CD14-positive monocyte (primary cell): Measurements from ENCODE around the gene HSPH1. TPM values are rescaled to one million over a fixed set of nuclear protein-coding genes. Genes with fewer than 3 reads are reported as not detected.

Experiments used
- DNase-seq, 3 donors: peaks; one replicate each; pipeline ENCODE4 v3.0.0-alpha.2; 2011 to 2022
- H2AFZ ChIP-seq: 2 replicates; pipeline ENCODE4 v1.6.0; 2012; ENCODE audit warnings: mild to moderate bottlenecking, low read depth, low read length, inconsistent platforms; ENCODE audit not compliant: insufficient read depth, poor library complexity, severe bottlenecking
- H3K27ac ChIP-seq, 2 donors: 1 replicate in 1 of 2; 2 replicates in 1 of 2; pipeline ENCODE4 v1.5.1; 2012 to 2013; ENCODE audit warnings: low read length in 2 of 2, control low read depth in 1 of 2, inconsistent platforms in 1 of 2, low read depth in 1 of 2, mild to moderate bottlenecking in 1 of 2
- H3K27me3 ChIP-seq, 2 donors: one replicate each; pipeline versions ENCODE4 v1.6.0 to v1.6.1; 2011 to 2013; ENCODE audit warnings: low read length in 2 of 2; ENCODE audit not compliant: control insufficient read depth in 2 of 2, insufficient read depth in 2 of 2
- H3K36me3 ChIP-seq, 2 donors: replicated peaks in 1 of 2; 1 replicate in 1 of 2; 2 replicates in 1 of 2; pipeline versions ENCODE4 v1.5.1 to v1.6.1; 2012 to 2013; ENCODE audit warnings: low read length in 2 of 2, control low read depth in 1 of 2, inconsistent platforms in 1 of 2, mild to moderate bottlenecking in 1 of 2; ENCODE audit not compliant: insufficient read depth in 2 of 2, control insufficient read depth in 1 of 2
- H3K4me1 ChIP-seq, 2 donors: 1 replicate in 1 of 2; 2 replicates in 1 of 2; pipeline versions ENCODE4 v1.5.1 to v1.6.1; 2012 to 2013; ENCODE audit warnings: low read length in 2 of 2, control low read depth in 1 of 2, inconsistent platforms in 1 of 2, mild to moderate bottlenecking in 1 of 2, moderate library complexity in 1 of 2; ENCODE audit not compliant: insufficient read depth in 2 of 2, control insufficient read depth in 1 of 2
- H3K4me2 ChIP-seq: replicated peaks from 2 replicates; pipeline ENCODE3; 2012; ENCODE audit warnings: low read length, moderate library complexity, mild to moderate bottlenecking; ENCODE audit not compliant: poor library complexity, severe bottlenecking; ENCODE audit errors: extremely low read depth
- H3K4me3 ChIP-seq, 3 experiments: fragments of 200-600 bp in 1 of 3; sonication (generic) in 1 of 3; replicated peaks in 1 of 3; 1 replicate in 2 of 3; 2 replicates in 1 of 3; pipeline ENCODE4 v1.5.1; 2011 to 2013; ENCODE audit warnings: low read length in 3 of 3, mild to moderate bottlenecking in 3 of 3, control low read depth in 2 of 3, low read depth in 2 of 3, inconsistent platforms in 1 of 3, moderate library complexity in 1 of 3
- H3K79me2 ChIP-seq: 2 replicates; pipeline ENCODE4 v1.6.0; 2012; ENCODE audit warnings: mild to moderate bottlenecking, control low read depth, inconsistent platforms, low read length, moderate library complexity; ENCODE audit not compliant: insufficient read depth
- H3K9ac ChIP-seq: 2 replicates; pipeline ENCODE4 v1.6.0; 2017; ENCODE audit warnings: low read length, mild to moderate bottlenecking; ENCODE audit not compliant: insufficient read depth, poor library complexity, severe bottlenecking
- H3K9me3 ChIP-seq, 2 donors: replicated peaks in 1 of 2; 1 replicate in 1 of 2; 2 replicates in 1 of 2; pipeline versions ENCODE4 v1.5.1 to v1.6.1; 2012 to 2013; ENCODE audit warnings: low read length in 2 of 2, control low read depth in 1 of 2; ENCODE audit not compliant: control insufficient read depth in 1 of 2, insufficient read depth in 1 of 2
- H4K20me1 ChIP-seq: 2 replicates; pipeline ENCODE4 v1.6.0; 2012; ENCODE audit warnings: mild to moderate bottlenecking, low read length, control low read depth, moderate library complexity; ENCODE audit not compliant: insufficient read depth
- H3K27ac Mint-ChIP-seq, 7 donors: one replicate each; pipeline ENCODE4 v1.8.0; 2020; ENCODE audit warnings: mild to moderate bottlenecking in 7 of 7, mixed read lengths in 7 of 7, moderate library complexity in 6 of 7, inconsistent platforms in 2 of 7
- H3K27me3 Mint-ChIP-seq, 3 donors: one replicate each; pipeline ENCODE4 v1.8.0; 2021 to 2022; ENCODE audit warnings: low read depth in 3 of 3, mild to moderate bottlenecking in 3 of 3, mixed read lengths in 3 of 3, moderate library complexity in 3 of 3, inconsistent platforms in 1 of 3
- H3K36me3 Mint-ChIP-seq, 2 donors: one replicate each; pipeline ENCODE4 v1.8.0; 2020; ENCODE audit warnings: mixed read lengths in 2 of 2, inconsistent platforms in 1 of 2, mild to moderate bottlenecking in 1 of 2
- H3K4me1 Mint-ChIP-seq: one replicate; pipeline ENCODE4 v1.8.0; 2020; ENCODE audit warnings: mild to moderate bottlenecking, mixed read lengths
- H3K4me3 Mint-ChIP-seq, 2 donors: one replicate each; pipeline ENCODE4 v1.8.0; 2020; ENCODE audit warnings: mild to moderate bottlenecking in 2 of 2, mixed read lengths in 2 of 2, moderate library complexity in 1 of 2
- H3K9me3 Mint-ChIP-seq, 7 donors: one replicate each; pipeline ENCODE4 v1.8.0; 2020 to 2022; ENCODE audit warnings: mixed read lengths in 7 of 7, mild to moderate bottlenecking in 6 of 7, moderate library complexity in 6 of 7, inconsistent platforms in 2 of 7
- CTCF ChIP-seq: fragments of 200-600 bp; IDR thresholded peaks from one replicate; pipeline ENCODE4 v1.8.0; 2022; ENCODE audit warnings: antibody characterized with exemption, mild to moderate bottlenecking
- WGBS: methylation state at CpG from one replicate; pipeline ENCODE4 v1.1.5; 2013; ENCODE audit warnings: missing lambda C conversion rate; ENCODE audit not compliant: insufficient coverage; 5-methylcytosine and 5-hydroxymethylcytosine counted together
- intact Hi-C, 2 donors: fragments of 100-400 bp; cut with micrococcal nuclease; formaldehyde crosslinking; loops; one replicate each; pipeline versions ENCODE4 v1.15.0 to v1.15.1; 2023
- polyA plus RNA-seq, 3 donors: library from polyadenylated mRNA; depleted of rRNA in 1 of 3; unstranded in 2 of 3; stranded (reverse) in 1 of 3; fragments of 300-500 nt in 2 of 3; fragments of >200 nt in 1 of 3; fragmentation: Illumina TruSeq in 2 of 3; gene quantifications; 1 replicate in 2 of 3; 2 replicates in 1 of 3; pipeline ENCODE4 v1.2.3, GENCODE V29; 2012 to 2021

The HSPH1 gene
- polyA plus RNA-seq, 3 donors, result 7.4 to 11.3 (median 9.1) TPM

DNA sequence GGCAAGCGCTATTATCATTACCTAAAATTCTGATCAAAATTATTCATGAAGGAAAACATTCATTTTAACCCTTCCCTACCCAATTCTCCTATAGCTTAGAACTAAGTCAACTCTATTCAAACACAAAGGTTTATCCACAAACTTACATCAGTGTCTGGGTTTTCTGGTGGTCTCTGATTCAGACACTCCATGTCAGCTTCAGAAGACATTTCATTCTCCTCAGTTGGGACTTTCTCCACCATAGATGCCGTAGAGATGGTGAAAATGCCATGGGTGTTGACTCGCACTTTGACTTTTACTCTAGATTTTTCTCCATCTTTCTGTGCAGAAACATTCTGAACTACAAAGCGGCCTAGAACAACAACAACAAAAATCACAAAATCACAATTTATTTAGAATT is 16.3 kb downstream of the HSPH1 start:
- Histone ChIP-seq H3K9ac (no peak overlapping the region), H4K20me1 (no peaks in the 10 kb centered on the region), H3K36me3 (peaks cover 96 to 100% of the 10 kb centered on the region in 2 donors), H3K27me3 (no peaks in the 10 kb centered on the region), H3K27ac (no peak overlapping the region), H3K4me1 (no peaks in the 10 kb centered on the region), H3K4me3 (no peak overlapping the region), H3K79me2 (no peaks in the 10 kb centered on the region), H2AFZ (no peak overlapping the region), H3K9me3 (no peaks in the 10 kb centered on the region), H3K4me2 (no peak overlapping the region)
- intact Hi-C loops, result no loop called here
- 100% methylated on average over 1 of the region's 4 CpGs for WGBS
- Mint-ChIP-seq H3K27me3 (no peaks in the 10 kb centered on the region), H3K4me3 (no peak overlapping the region), H3K9me3 (no peaks in the 10 kb centered on the region), H3K4me1 (no peaks in the 10 kb centered on the region), H3K27ac (no peak overlapping the region), H3K36me3 (peaks cover 87 to 96% of the 10 kb centered on the region in 2 donors)
- TF ChIP-seq CTCF, result no peak
- no peak for DNase-seq

DNA sequence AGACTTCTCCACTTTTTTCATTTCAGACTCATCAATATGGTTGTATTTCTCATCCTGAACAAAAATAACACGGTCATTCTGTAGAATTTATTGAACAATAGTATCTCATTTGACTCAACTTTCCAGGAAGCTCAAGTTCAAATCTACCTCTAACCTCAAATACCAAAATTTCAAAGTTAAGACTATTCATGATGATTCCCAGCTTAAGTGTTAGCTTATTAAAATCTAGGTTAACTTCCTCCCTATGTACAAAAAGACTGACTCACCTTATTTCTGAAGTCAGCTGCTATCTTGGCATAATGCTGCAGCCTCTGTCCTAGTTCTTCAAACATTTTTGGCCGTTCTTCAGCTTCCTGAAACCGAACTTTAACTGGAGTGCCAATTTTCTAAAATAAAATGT is 23.2 kb downstream of the HSPH1 start:
- DNase-seq, result no peak
- H3K27me3 Mint-ChIP-seq, result no peaks in the 10 kb centered on the region
- H3K36me3 ChIP-seq, result peaks cover 72 to 86% of the 10 kb centered on the region in 2 donors
- H3K9me3 Mint-ChIP-seq, result no peaks in the 10 kb centered on the region
- H3K4me2 ChIP-seq, result no peak overlapping the region
- H3K4me1 Mint-ChIP-seq, result no peaks in the 10 kb centered on the region
- H3K4me3 Mint-ChIP-seq, result no peak overlapping the region
- no peaks in the 10 kb centered on the region for H3K4me1 ChIP-seq
- WGBS, result no CpG with 5 or more reads among the region's 3 CpGs
- H3K27ac ChIP-seq, result no peak overlapping the region
- no peaks in the 10 kb centered on the region for H3K27me3 ChIP-seq
- no peak overlapping the region for H3K4me3 ChIP-seq
- no peaks in the 10 kb centered on the region for H4K20me1 ChIP-seq
- intact Hi-C loops, result no loop called here
- no peaks in the 10 kb centered on the region for H3K79me2 ChIP-seq
- no peak overlapping the region for H2AFZ ChIP-seq
- no peak overlapping the region for H3K27ac Mint-ChIP-seq
- H3K9me3 ChIP-seq, result no peaks in the 10 kb centered on the region
- H3K36me3 Mint-ChIP-seq, result peaks cover 76 to 81% of the 10 kb centered on the region in 2 donors
- no peak overlapping the region for H3K9ac ChIP-seq
- TF ChIP-seq CTCF, result no peak
